HepG2 (cell line): ENCODE measurements around the gene DCDC2. TPM values are rescaled to one million over a fixed set of nuclear protein-coding genes. Genes with fewer than 3 reads are reported as not detected.
A peak's percentile ranks its signal among the peaks of the same experiment; 100 is the strongest.

ENCODE experiments used
- ATF1 ChIP-seq: IDR thresholded peaks from 2 replicates; pipeline ENCODE4 v1.6.1; 2016; ENCODE audit warnings: mild to moderate bottlenecking, control low read depth
- E2F5 ChIP-seq: sonication (generic); formaldehyde crosslinking; conservative IDR thresholded peaks from 2 replicates; pipeline ENCODE4 v1.4.0; 2020; ENCODE audit warnings: missing genetic modification reagents
- ELF1 ChIP-seq: sonication (generic); formaldehyde crosslinking; IDR thresholded peaks from 2 replicates; pipeline ENCODE4 v1.4.0; 2020; ENCODE audit warnings: missing genetic modification reagents
- ELF3 ChIP-seq: IDR thresholded peaks from 2 replicates; pipeline ENCODE4 v1.6.1; 2016; ENCODE audit warnings: missing genetic modification reagents, missing compliant biosample characterization
- FOXM1 ChIP-seq: sonication (generic); formaldehyde crosslinking; IDR thresholded peaks from 2 replicates; pipeline ENCODE4 v1.5.0; 2020; ENCODE audit warnings: missing genetic modification reagents
- FUBP1 ChIP-seq: sonication (generic); formaldehyde crosslinking; IDR thresholded peaks from 2 replicates; pipeline ENCODE4 v1.5.1; 2020; ENCODE audit warnings: missing genetic modification reagents, mild to moderate bottlenecking, borderline replicate concordance
- GPBP1L1 ChIP-seq: sonication (generic); formaldehyde crosslinking; IDR thresholded peaks from 2 replicates; pipeline ENCODE4 v1.5.0; 2020; ENCODE audit warnings: mild to moderate bottlenecking, missing genetic modification reagents
- HCFC1 ChIP-seq: fragments of 150-350 bp; IDR thresholded peaks from 2 replicates; pipeline ENCODE4 v1.6.1; 2014; ENCODE audit warnings: low read depth, low read length
- JUN ChIP-seq: sonication (generic); formaldehyde crosslinking; IDR thresholded peaks from 2 replicates; pipeline ENCODE4 v1.4.0; 2020; ENCODE audit warnings: mild to moderate bottlenecking, missing genetic modification reagents
- KAT7 ChIP-seq: IDR thresholded peaks from 2 replicates; pipeline ENCODE4 v1.6.1; 2018; ENCODE audit warnings: borderline replicate concordance, missing compliant biosample characterization
- KLF12 ChIP-seq: sonication (generic); formaldehyde crosslinking; IDR thresholded peaks from 2 replicates; pipeline ENCODE4 v1.4.0; 2020; ENCODE audit warnings: missing genetic modification reagents, borderline replicate concordance
- POLR2AphosphoS5 ChIP-seq: IDR thresholded peaks from 2 replicates; pipeline ENCODE4 v1.6.1; 2012; ENCODE audit warnings: low read depth, low read length
- PRPF4 ChIP-seq: fragments of 200-400 bp; formaldehyde crosslinking; IDR thresholded peaks from 2 replicates; pipeline ENCODE4 v1.6.1; 2016; ENCODE audit warnings: low read length, low read depth; ENCODE audit not compliant: poor library complexity, severe bottlenecking
- RFXAP ChIP-seq: sonication (generic); formaldehyde crosslinking; IDR thresholded peaks from 2 replicates; pipeline ENCODE4 v1.4.0; 2020; ENCODE audit warnings: missing genetic modification reagents, borderline replicate concordance
- RXRB ChIP-seq: IDR thresholded peaks from 2 replicates; pipeline ENCODE4 v1.6.1; 2016; ENCODE audit warnings: borderline replicate concordance, missing genetic modification reagents, missing compliant biosample characterization
- TAF15 ChIP-seq: fragments of 200-400 bp; formaldehyde crosslinking; IDR thresholded peaks from one replicate; pipeline ENCODE4 v1.6.1; 2018; ENCODE audit warnings: mild to moderate bottlenecking, low read depth, low read length; ENCODE audit not compliant: poor library complexity, severe bottlenecking
- TCF7 ChIP-seq: sonication (generic); IDR thresholded peaks from 2 replicates; pipeline ENCODE4 v1.6.1; 2016; ENCODE audit warnings: antibody characterized with exemption, low read depth
- ZBTB44 ChIP-seq: sonication (generic); formaldehyde crosslinking; IDR thresholded peaks from 2 replicates; pipeline ENCODE4 v1.4.0; 2020; ENCODE audit warnings: missing genetic modification reagents
- ZFP1 ChIP-seq: IDR thresholded peaks from 2 replicates; pipeline ENCODE4 v1.6.1; 2016
- ZNF274 ChIP-seq: sonication (generic); formaldehyde crosslinking; IDR thresholded peaks from 2 replicates; pipeline ENCODE4 v1.5.1; 2020; ENCODE audit warnings: mild to moderate bottlenecking, missing genetic modification reagents
- ZNF329 ChIP-seq: sonication (generic); formaldehyde crosslinking; IDR thresholded peaks from 2 replicates; pipeline ENCODE4 v1.9.0; 2021; ENCODE audit warnings: low read depth, mild to moderate bottlenecking, missing genetic modification reagents
- ZNF383 ChIP-seq: sonication (generic); formaldehyde crosslinking; IDR thresholded peaks from 2 replicates; pipeline ENCODE4 v1.4.0; 2020; ENCODE audit warnings: missing genetic modification reagents, mild to moderate bottlenecking, borderline replicate concordance
- ZNF451 ChIP-seq: sonication (generic); formaldehyde crosslinking; IDR thresholded peaks from 2 replicates; pipeline ENCODE4 v1.5.0; 2020; ENCODE audit warnings: mild to moderate bottlenecking, missing genetic modification reagents
- ZNF558 ChIP-seq: sonication (generic); formaldehyde crosslinking; IDR thresholded peaks from 2 replicates; pipeline ENCODE4 v1.9.0; 2022; ENCODE audit warnings: mild to moderate bottlenecking, missing genetic modification reagents, borderline replicate concordance
- ZNF569 ChIP-seq: sonication (generic); formaldehyde crosslinking; IDR thresholded peaks from 2 replicates; pipeline ENCODE4 v1.5.0; 2020; ENCODE audit warnings: mild to moderate bottlenecking, missing genetic modification reagents, moderate library complexity, borderline replicate concordance
- ZNF619 ChIP-seq: sonication (generic); formaldehyde crosslinking; IDR thresholded peaks from 2 replicates; pipeline ENCODE4 v1.4.0; 2020; ENCODE audit warnings: mild to moderate bottlenecking, missing genetic modification reagents
- polyA plus RNA-seq, 8 experiments: library from polyadenylated mRNA; depleted of rRNA in 3 of 8; stranded (reverse) in 7 of 8; unstranded in 1 of 8; fragments of >200 nt; fragmentation: Illumina TruSeq in 4 of 8; extraction: Trizol in 4 of 8; gene quantifications; 2 replicates each; pipeline versions ENCODE4 v1.2.1 to v1.2.3, GENCODE V29; 2011 to 2016; ENCODE audit warnings: low read depth in 4 of 8, missing spikeins in 1 of 8, mixed read lengths in 1 of 8; ENCODE audit not compliant: insufficient read depth in 1 of 8
- total RNA-seq, 5 experiments: library from RNA; depleted of rRNA; stranded (reverse); fragments of >200 nt; fragmentation: Illumina TruSeq; extraction: Trizol; gene quantifications; 2 replicates each; pipeline ENCODE4 v1.2.3, GENCODE V29; 2016; ENCODE audit warnings: low read depth in 1 of 5

DCDC2 gene
- total and polyA plus RNA-seq, 2 of the 13 experiments (the other 11 are each of a cell fraction or from before 2014, with no cell fraction given): 9.0 to 36.2 TPM

- TF ChIP-seq E2F5 (CRISPR knock-in tag): no peak
- peak; percentile 55 for TF ChIP-seq RXRB
- TF ChIP-seq ZNF619 (CRISPR knock-in tag): no peak
- no peak for TF ChIP-seq TAF15
- TF ChIP-seq ZNF451 (CRISPR knock-in tag): no peak
- TF ChIP-seq KAT7 (CRISPR knock-in tag): no peak
- no peak for TF ChIP-seq ZNF569 (CRISPR knock-in tag)
- TF ChIP-seq ZNF329 (CRISPR knock-in tag): no peak
- TF ChIP-seq RFXAP (CRISPR knock-in tag): no peak
- TF ChIP-seq KLF12: no peak; the same call in 1 of the 2 replicates
- TF ChIP-seq FUBP1 (CRISPR knock-in tag): no peak
- TF ChIP-seq HCFC1: no peak
- TF ChIP-seq JUN: no peak
- TF ChIP-seq PRPF4: no peak
- TF ChIP-seq TCF7: no peak
- TF ChIP-seq ZNF383: no peak
- TF ChIP-seq ATF1: peak; percentile 64; the same call in 1 of the 2 replicates
- no peak for TF ChIP-seq GPBP1L1 (CRISPR knock-in tag)
- no peak for TF ChIP-seq POLR2AphosphoS5
- TF ChIP-seq FOXM1: no peak
- no peak for TF ChIP-seq ZNF274 (CRISPR knock-in tag)
- TF ChIP-seq ZBTB44 (CRISPR knock-in tag): no peak
- peak; percentile 99 for TF ChIP-seq ZFP1 (CRISPR knock-in tag)
- no peak; the same call in 1 of the 2 replicates for TF ChIP-seq ELF1 (CRISPR knock-in tag)
- TF ChIP-seq ELF3 (CRISPR knock-in tag): peak; percentile 66
- TF ChIP-seq ZNF558 (CRISPR knock-in tag): no peak
These were observed 74.5 kb downstream of the DCDC2 start (continued) for GRCh38 chr6:24283043-24283985.
